DND-41 (cell line): Measurements from ENCODE around the gene RHOBTB3.

Source experiments
- ATAC-seq: fragments of 200-7000 bp; cut with Tn5 transposase; 3 replicates; pipeline ENCODE4 v1.9.1; 2021; ENCODE audit warnings: low read depth; ENCODE audit not compliant: insufficient read depth
- DNase-seq: peaks from one replicate; pipeline ENCODE4 v3.0.0-alpha.2; 2020
- H2AFZ ChIP-seq: 2 replicates; pipeline ENCODE4 v1.6.0; 2012; ENCODE audit warnings: low read depth, low read length
- H3K27ac ChIP-seq: 2 replicates; pipeline ENCODE4 v1.5.1; 2012; ENCODE audit warnings: low read length, inconsistent platforms
- H3K27me3 ChIP-seq: fragments of 200-600 bp; sonication (generic); 2 replicates; pipeline ENCODE4 v1.6.0; 2012; ENCODE audit warnings: low read length, mild to moderate bottlenecking, inconsistent platforms; ENCODE audit not compliant: insufficient read depth, poor library complexity
- H3K36me3 ChIP-seq: 2 replicates; pipeline ENCODE4 v1.5.1; 2012; ENCODE audit warnings: low read length, inconsistent platforms; ENCODE audit not compliant: insufficient read depth
- H3K4me1 ChIP-seq: 2 replicates; pipeline ENCODE4 v1.5.1; 2012; ENCODE audit warnings: mild to moderate bottlenecking, low read length; ENCODE audit not compliant: insufficient read depth
- H3K4me2 ChIP-seq: 2 replicates; pipeline ENCODE4 v1.6.0; 2012; ENCODE audit warnings: mild to moderate bottlenecking, moderate library complexity, low read length, inconsistent platforms; ENCODE audit not compliant: insufficient read depth
- H3K4me3 ChIP-seq, 2 experiments: fragments of 200-600 bp in 1 of 2; shearing (Covaris generic) in 1 of 2; 2 replicates each; pipeline ENCODE4 v1.5.1; 2012 to 2016; ENCODE audit warnings: inconsistent platforms in 2 of 2, low read length in 2 of 2, mild to moderate bottlenecking in 2 of 2, low read depth in 1 of 2, moderate library complexity in 1 of 2
- H3K79me2 ChIP-seq: 2 replicates; pipeline ENCODE4 v1.6.0; 2012; ENCODE audit warnings: low read length, inconsistent platforms; ENCODE audit not compliant: insufficient read depth
- H3K9ac ChIP-seq: 2 replicates; pipeline ENCODE4 v1.6.0; 2012; ENCODE audit warnings: low read depth, mild to moderate bottlenecking, inconsistent platforms, low read length, moderate library complexity
- H3K9me3 ChIP-seq: 2 replicates; pipeline ENCODE4 v1.5.1; 2012; ENCODE audit warnings: low read length, moderate library complexity, mild to moderate bottlenecking, inconsistent platforms; ENCODE audit not compliant: insufficient read depth, severe bottlenecking
- H4K20me1 ChIP-seq: 2 replicates; pipeline ENCODE4 v1.6.0; 2012; ENCODE audit warnings: low read length; ENCODE audit not compliant: insufficient read depth
- CTCF ChIP-seq: IDR thresholded peaks from 2 replicates; pipeline ENCODE4 v1.5.1; 2012; ENCODE audit warnings: borderline replicate concordance, low read length, moderate library complexity, mild to moderate bottlenecking; ENCODE audit not compliant: poor library complexity, severe bottlenecking; ENCODE audit errors: extremely low read depth
- EZH2 ChIP-seq: IDR thresholded peaks from 3 replicates; pipeline ENCODE4 v1.6.1; 2012; ENCODE audit warnings: borderline replicate concordance, low read depth, mild to moderate bottlenecking, moderate library complexity, low read length, inconsistent platforms; ENCODE audit not compliant: severe bottlenecking

The RHOBTB3 gene

DNA sequence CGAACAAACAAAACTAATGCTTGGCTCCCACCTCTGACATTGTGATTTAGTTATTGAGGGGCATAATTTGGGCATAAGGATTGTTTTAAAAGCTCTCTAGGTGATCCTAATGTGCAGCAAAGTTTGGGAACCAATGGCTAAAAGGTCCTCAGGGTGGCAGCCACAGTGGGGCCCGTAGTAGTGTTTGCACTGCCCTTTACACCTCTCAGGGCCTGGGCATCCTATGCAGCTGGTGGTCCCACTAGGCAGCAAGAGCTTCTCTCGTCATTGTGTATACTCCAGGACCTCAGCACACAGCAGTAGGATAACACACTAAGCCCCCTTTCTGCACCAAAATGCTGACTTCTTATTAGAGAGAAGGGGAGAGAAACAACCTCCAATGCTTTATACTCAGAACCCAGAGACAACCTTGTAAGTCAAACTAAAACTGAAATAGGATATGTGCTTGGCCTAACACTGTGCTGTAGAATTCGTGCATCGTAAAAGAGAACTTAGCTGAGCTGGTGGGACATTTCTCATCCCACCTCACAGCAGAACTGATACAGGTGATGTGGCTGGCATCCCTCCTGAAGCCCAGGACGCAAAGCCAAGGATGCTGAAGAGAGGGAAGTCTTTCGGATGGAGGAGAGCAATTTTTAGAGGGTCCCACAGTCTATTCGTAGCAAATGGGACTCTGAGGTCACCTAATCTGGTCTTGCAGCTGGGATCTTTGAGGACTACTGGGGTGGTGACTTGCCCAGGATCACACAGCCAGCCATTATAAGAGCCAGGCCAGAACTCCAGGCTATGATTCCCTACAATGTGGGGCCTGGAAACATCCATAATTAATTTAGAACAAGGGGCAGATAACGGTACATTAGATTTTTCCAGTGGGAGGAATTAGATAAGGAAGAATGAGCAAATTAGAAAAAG is 90.2 kb downstream of the RHOBTB3 start:
- Histone ChIP-seq H3K27ac (peak overlapping the region; percentile 99), H3K9me3 (no peaks in the 10 kb centered on the region), H3K9ac (peak overlapping the region; percentile 75), H3K4me3 (peak overlapping the region; percentile 72 to 76), H3K4me1 (peaks cover 86% of the 10 kb centered on the region), H3K36me3 (peaks cover 40% of the 10 kb centered on the region), H3K4me2 (peak overlapping the region; percentile 90), H2AFZ (0 out of 2 replicates have a peak overlapping the region, but pooled peaks have one; percentile 3), H4K20me1 (peaks cover 31% of the 10 kb centered on the region), H3K79me2 (peaks cover 62% of the 10 kb centered on the region), H3K27me3 (no peaks in the 10 kb centered on the region)
- DNase-seq (no peak), ATAC-seq (no peak)
- TF ChIP-seq CTCF = no peak

DNA sequence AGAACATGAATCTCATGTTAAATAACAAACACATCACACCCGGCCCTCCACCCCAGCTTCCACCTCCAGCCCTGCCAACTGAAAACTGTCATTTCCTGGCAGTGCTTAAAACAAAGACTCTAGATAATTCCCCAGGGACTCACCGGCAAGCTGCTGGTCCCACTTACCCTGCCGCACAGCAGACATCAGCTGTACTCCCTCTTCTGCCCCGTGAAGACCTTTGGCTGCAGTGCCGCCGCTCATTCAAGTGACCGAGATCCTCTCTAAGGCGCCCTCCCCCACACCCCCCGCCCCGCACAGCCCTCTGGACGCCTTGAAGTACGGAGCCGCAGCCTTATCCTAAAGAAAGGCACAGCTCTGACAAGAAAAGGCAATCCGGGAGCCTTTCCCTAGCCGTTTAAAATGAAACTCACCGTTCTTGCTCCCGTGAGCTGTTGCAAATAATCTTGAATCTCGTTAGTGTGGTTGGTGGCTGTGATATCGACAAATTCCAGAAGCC is 91.0 kb downstream of the RHOBTB3 start:
- Histone ChIP-seq H3K4me1 (peaks cover 79% of the 10 kb centered on the region), H3K4me2 (peak overlapping the region; percentile 90), H4K20me1 (peaks cover 24% of the 10 kb centered on the region), H3K27me3 (no peaks in the 10 kb centered on the region), H3K27ac (peak overlapping the region; percentile 99), H3K36me3 (peaks cover 33% of the 10 kb centered on the region), H3K4me3 (peak overlapping the region; percentile 72 to 76), H3K9ac (peak overlapping the region; percentile 75), H3K9me3 (no peaks in the 10 kb centered on the region), H2AFZ (peak overlapping the region; percentile 61), H3K79me2 (peaks cover 55% of the 10 kb centered on the region)
- no peak for TF ChIP-seq EZH2
- TF ChIP-seq CTCF = no peak
- ATAC-seq = peak; percentile 39
- peak; percentile 77 for DNase-seq

- no peak for TF ChIP-seq EZH2
- TF ChIP-seq CTCF = no peak
- peak; percentile 59 for ATAC-seq
- Histone ChIP-seq H3K79me2 (peaks cover 49% of the 10 kb centered on the region), H3K4me1 (peaks cover 73% of the 10 kb centered on the region), H3K9me3 (no peaks in the 10 kb centered on the region), H3K9ac (peak within 1 kb of the TSS; percentile 75), H4K20me1 (peaks cover 19% of the 10 kb centered on the region), H2AFZ (peak within 1 kb of the TSS; percentile 73), H3K4me3 (peak within 1 kb of the TSS; percentile 72 to 76), H3K4me2 (peak within 1 kb of the TSS; percentile 90), H3K27ac (peak within 1 kb of the TSS; percentile 99), H3K36me3 (peaks cover 27% of the 10 kb centered on the region), H3K27me3 (no peaks in the 10 kb centered on the region)
- peak; percentile 82 for DNase-seq
Observed at GRCh38 chr5:95822542-95823181, 91.5 kb downstream of the RHOBTB3 start, which contains the start of gene GLRX. TSS of gene GLRX (minus strand) at chr5:95822726. CDS start at chr5:95822662, 64 bp downstream.
